Activated CD4-positive, CD25-positive, alpha-beta regulatory T cell treated with anti-CD3 and anti-CD28 coated beads, Interleukin-2, amount 50 U/mL, for 24 hours (primary cell): Measurements from ENCODE around the gene PTDSS2.
"Not testable (repeated sequence)": the region's sequence is repeated elsewhere in the genome, so short reads cannot be mapped to it uniquely, and the experiment has no call there.

ENCODE experiments used
- ATAC-seq, 2 donors: fragments of 150-1000 bp; cut with Tn5 transposase; one replicate each; pipeline ENCODE4 v1.10.0; 2021; ENCODE audit warnings: mild to moderate bottlenecking in 1 of 2, moderate library complexity in 1 of 2

The PTDSS2 gene

DNA sequence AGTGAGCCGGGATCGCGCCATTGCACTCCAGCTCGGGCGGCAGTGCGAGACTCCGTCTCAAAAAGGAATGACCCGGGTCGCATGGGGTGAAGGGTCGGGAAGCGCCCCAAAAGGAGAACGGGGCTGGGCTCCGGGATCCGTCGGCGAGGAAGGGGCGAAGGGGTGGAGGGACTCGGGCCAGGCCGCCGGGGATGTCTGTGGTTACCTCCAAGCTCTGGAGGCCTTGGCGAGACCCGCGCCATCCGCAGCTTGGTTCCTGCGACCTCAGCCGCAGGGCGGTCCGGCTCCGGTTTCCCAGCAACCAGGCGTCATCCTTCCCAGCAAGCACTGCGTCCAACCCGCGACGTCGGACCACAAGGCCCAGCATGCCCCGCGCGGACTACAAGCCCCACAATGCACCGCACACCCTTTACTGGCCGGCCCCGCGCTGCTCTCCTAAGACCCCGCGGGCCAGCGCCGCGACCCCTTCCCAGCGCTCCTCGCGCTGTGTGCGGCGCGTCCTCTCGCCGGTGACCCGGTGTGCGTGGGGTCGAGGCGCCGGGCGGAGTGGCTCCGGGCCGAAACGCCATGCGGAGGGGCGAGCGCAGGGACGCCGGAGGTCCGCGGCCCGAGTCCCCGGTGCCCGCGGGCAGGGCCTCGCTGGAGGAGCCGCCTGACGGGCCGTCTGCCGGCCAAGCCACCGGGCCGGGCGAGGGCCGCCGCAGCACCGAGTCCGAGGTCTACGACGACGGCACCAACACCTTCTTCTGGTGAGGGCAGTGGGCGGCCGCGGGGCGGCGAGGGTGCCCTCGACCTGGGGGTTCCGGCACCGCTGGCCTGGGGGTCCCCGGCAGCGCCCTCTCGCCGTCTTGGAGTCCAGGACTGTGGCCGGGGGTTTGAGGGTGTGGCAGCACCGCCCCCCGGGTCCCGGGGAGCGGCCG, at the start of gene PTDSS2:
TSS of gene PTDSS2 (plus strand) at position 391 of the 920 bp plus-strand sequence. CDS start at position 568, 177 bp downstream.
- peak; percentile 90 to 91 for ATAC-seq

DNA sequence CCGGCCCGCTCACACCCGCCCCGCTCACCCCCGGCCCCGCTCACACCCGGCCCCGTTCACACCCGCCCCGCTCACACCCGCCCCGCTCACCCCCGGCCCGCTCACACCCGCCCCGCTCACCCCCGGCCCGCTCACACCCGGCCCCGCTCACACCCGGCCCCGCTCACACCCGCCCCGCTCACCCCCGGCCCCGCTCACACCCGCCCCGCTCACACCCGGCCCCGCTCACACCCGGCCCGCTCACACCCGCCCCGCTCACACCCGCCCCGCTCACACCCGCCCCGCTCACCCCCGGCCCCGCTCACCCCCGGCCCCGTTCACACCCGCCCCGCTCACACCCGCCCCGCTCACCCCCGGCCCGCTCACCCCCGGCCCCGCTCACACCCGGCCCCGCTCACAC, 48.9 kb upstream of the PTDSS2 start:
- ATAC-seq: not testable (repeated sequence)

DNA sequence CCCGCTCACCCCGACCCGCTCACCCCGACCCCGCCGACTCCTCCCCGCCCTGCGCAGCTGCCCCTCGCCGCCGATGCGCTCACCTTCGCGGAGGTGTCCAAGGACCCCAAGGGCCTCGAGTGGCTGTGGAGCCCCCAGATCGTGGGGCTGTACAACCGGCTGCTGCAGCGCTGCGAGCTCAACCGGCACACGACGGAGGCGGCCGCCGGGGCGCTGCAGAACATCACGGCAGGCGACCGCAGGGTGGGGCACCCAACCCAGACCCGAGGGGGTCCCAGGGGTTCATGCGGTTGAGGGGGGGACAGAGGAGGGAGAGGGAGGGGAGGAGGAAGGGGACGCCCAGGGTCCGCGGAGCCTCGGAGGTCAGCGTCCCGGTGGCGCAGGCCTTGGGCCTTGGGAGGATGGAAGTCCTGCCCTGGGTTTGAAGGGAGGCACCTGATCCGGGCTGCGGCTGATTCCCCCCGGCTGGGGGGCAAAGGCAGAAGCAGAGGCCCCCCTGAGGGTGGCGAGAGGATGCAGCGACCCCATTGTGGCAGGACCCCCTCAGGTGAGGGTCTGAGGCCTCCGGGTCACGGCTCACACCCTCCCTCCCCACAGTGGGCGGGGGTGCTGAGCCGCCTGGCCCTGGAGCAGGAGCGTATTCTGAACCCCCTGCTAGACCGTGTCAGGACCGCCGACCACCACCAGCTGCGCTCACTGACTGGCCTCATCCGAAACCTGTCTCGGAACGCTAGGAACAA, 46.9 kb upstream of the PTDSS2 start:
- ATAC-seq: no peak

DNA sequence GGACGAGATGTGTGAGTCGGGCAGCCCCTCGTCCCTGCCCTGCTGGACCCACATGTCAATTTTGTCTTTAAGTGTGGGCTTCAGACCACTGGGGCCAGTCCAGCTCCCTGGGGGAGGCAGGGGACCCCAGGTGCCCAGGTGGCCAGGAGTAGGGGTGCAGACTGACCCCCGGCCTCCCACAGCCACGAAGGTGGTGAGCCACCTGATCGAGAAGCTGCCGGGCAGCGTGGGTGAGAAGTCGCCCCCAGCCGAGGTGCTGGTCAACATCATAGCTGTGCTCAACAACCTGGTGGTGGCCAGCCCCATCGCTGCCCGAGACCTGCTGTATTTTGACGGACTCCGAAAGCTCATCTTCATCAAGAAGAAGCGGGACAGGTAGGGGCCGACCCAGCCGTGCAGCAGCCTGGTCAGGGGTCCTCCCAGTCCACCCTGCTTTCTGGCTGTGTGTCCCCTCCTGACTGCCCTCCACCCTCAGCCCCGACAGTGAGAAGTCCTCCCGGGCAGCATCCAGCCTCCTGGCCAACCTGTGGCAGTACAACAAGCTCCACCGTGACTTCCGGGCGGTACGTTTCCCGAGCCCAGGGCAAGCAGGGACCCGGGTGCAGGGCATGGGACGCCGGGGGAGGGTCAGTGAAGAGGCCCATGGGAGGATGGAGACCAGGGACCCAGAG, 46.2 kb upstream of the PTDSS2 start:
- no peak for ATAC-seq

DNA sequence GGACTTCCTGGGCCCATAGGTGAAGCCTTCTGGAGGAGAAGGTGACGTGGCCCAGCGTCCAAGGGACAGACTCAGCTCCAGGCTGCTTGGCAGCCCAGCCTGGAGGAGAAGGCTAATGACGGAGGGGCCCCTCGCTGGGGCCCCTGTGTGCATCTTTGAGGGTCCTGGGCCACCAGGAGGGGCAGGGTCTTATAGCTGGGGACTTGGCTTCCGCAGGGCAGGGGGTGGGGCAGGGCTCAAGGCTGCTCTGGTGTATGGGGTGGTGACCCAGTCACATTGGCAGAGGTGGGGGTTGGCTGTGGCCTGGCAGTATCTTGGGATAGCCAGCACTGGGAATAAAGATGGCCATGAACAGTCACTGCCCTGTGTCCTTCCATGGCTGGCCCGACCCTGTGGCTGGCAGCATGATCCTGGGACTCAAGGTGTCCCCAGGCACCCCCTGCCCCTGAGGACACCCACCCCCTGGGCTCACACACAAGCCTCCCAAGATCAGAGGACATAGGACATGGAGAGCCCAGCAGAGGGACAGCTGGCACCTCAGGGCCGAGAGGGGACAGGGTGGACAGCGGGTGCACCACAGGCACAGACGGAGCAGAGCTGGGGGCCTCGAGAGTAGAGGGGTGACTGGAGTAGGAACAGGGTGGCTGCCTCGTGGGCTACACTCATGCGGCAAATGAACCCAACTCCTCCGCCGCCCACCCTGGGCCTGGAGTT, 45.4 kb upstream of the PTDSS2 start:
- ATAC-seq: no peak

DNA sequence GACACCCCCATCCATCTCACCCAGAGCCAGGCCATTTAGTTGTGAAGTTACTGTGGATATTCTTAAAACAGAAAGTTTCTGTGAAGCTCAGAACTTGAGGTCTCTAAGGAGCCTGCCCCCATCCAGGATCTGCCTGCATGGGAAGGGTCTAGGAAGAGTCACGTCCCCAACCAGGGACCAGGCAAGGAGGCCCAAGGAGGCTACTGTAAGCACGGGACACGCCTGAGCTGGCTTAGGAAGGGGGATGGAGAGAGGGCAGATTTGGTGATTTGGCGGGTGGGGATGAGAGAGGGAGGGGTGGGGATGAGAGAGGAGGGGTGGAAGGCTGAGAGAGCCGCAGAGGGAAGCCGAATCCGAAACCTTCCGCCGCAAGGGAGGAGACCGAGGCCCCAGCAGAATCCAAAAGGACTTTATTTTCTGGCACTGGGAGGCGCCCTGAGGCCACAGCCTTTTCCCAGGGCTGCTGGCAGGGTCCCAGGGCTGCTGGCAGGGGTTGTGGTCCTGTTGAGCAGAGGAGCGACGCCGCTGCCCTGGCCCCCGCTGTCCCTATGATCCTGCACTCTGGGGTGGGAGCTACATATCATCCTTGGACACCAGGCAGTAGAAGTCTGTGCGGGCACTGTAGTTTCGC, 44.6 kb upstream of the PTDSS2 start:
- ATAC-seq: no peak

- no peak for ATAC-seq
These were observed 43.9 kb upstream of the PTDSS2 start for GRCh38 chr11:405954-406795.

DNA sequence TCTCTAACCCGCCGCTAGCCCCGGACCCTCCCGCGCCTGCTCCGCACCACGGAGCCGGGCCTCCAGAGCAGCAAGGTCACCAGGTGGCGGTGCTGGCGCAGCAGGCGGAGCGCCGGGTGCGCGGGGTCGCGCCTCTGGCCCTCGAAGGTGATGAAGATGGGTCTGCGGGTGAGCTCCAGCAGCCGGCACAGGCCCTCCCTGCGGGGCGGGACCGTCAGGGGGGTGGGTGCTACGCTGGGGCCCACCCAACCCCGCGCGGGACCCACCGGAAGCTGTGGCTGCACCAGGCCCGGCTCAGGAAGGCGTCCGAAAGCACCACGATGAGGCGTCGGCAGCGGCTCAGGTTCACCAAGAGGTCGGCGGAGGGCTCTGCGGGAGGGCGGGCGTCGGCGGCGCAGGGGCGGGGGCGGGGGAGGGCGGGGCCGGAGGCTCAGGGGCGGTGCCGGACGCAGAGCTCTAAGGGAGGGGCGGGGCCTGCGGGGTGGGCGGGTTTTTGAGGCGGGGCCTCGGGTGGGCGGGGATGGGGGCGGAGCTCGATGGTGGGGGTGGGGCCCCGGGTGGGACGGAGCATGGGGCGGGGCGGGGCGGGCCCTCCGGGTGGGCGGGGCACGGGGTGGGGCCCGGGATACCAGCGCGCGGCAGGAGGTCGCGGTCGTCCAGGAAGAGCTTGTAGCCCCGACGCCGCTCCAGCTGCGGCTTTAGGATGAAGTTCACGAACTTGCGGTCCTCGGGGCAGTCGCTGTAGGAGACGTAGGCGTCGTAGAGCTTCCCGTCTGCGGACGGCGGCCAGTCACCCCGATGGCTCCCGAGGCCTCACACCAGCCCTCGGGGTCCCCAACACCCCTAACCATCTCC, 43.1 kb upstream of the PTDSS2 start:
- ATAC-seq: peak; percentile 95 to 96

GRCh38 chr11:407651-408123, 42.4 kb upstream of the PTDSS2 start:
- ATAC-seq: peak in 1 of 2 donors; percentile 1

DNA sequence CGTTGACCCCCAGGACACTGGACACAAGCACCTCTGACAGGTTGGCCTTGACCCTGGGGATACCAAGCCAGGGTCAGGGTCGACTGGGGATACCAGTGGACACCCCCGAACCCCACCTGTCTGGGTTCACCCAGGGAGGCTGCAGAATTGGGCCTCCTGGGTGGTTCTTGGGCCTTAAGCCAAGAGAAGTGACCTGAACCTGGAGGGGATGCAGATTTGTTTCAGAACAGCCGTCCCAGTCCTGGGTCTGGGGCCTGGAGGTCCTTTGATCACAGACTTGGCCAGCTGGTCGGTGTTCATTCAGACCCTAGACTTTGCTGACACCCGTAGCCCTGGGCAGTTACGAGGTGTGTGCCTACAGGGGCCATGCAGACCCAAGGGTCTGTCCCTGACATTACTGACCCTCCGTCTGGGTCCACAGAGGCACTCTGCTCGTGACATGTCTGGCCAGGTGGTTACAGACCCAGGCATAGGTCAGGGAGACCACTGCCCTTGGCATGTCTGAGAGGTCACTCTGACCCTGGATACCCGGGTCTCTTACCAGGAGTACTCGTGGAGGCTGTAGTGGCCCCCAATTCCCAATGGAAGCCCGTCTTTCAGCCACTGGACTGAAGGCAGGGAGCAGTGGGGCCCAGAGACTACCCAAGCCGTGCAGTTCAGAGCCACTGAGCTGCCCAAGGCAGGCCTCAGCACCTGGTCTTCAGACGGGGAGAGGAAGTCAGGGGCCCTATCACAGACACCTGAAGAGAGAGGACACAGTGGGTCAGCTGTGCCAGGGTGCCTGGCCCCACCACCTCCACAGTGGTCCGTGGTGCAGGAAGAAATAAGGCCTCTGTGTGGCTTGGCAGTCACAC, 41.7 kb upstream of the PTDSS2 start:
- ATAC-seq: no peak

- no peak for ATAC-seq
These were observed 41.0 kb upstream of the PTDSS2 start for GRCh38 chr11:409008-409599.

- ATAC-seq: no peak
These were observed 40.2 kb upstream of the PTDSS2 start for GRCh38 chr11:409600-410483.

DNA sequence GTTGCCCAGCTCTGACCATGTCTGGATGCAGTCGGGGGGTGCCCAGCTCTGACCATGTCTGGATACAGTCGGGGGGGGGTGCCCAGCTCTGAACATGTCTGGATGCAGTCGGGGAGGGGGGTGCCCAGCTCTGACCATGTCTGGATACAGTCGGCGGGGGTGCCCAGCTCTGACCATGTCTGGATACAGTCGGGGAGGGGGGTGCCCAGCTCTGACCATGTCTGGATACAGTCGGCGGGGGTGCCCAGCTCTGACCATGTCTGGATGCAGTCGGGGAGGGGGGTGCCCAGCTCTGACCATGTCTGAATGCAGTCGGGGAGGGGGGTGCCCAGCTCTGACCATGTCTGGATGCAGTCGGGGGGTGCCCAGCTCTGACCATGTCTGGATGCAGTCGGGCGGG, 39.4 kb upstream of the PTDSS2 start:
- ATAC-seq: not testable (repeated sequence)

DNA sequence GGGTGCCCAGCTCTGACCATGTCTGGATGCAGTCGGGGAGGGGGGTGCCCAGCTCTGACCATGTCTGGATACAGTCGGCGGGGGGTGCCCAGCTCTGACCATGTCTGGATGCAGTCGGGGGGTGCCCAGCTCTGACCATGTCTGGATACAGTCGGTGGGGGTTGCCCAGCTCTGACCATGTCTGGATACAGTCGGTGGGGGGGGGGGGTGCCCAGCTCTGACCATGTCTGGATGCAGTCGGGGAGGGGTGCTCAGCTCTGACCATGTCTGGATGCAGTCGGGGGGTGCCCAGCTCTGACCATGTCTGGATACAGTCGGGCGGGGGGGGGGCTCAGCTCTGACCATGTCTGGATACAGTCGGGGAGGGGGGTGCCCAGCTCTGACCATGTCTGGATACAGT, 38.6 kb upstream of the PTDSS2 start:
- ATAC-seq: not testable (repeated sequence)

- no peak for ATAC-seq
These were observed 37.4 kb upstream of the PTDSS2 start for GRCh38 chr11:412641-413119.

GRCh38 chr11:413120-414081, 36.7 kb upstream of the PTDSS2 start:
- no peak for ATAC-seq
